Calu3 (cell line): ENCODE results near the gene BCO1. TPM values are rescaled to one million over a fixed set of nuclear protein-coding genes. Genes with fewer than 3 reads are reported as not detected.

ENCODE experiments used
- BruUV-seq: library from RNA; stranded (reverse); fragments of 400-500 nt; replicated peaks from 2 replicates; lab custom pipeline; 2021; lab: Mats Ljungman, UMichigan
- CTCF ChIA-PET: fragments of 300-600 bp; sonication (Branson Sonifier 250); formaldehyde crosslinking; loops from one replicate; lab custom pipeline; 2022; ENCODE audit warnings: antibody characterized with exemption; lab: Charles Lee
- DNase-seq: peaks from one replicate; pipeline ENCODE4 v3.0.0; 2022
- H3K27ac Mint-ChIP-seq: one replicate; pipeline ENCODE4 v1.8.0; 2022; ENCODE audit warnings: mixed read lengths; ENCODE audit not compliant: unreplicated experiment
- H3K27me3 Mint-ChIP-seq: one replicate; pipeline ENCODE4 v1.8.0; 2022; ENCODE audit warnings: mixed read lengths; ENCODE audit not compliant: unreplicated experiment
- H3K36me3 Mint-ChIP-seq: one replicate; pipeline ENCODE4 v1.8.0; 2022; ENCODE audit warnings: mild to moderate bottlenecking, moderate library complexity, mixed read lengths; ENCODE audit not compliant: insufficient read depth, unreplicated experiment
- H3K4me1 Mint-ChIP-seq: one replicate; pipeline ENCODE4 v1.8.0; 2022; ENCODE audit warnings: mild to moderate bottlenecking, low read depth, mixed read lengths; ENCODE audit not compliant: unreplicated experiment
- H3K4me3 Mint-ChIP-seq: one replicate; pipeline ENCODE4 v1.8.0; 2022; ENCODE audit warnings: mild to moderate bottlenecking, low read depth, moderate library complexity, mixed read lengths; ENCODE audit not compliant: unreplicated experiment
- H3K9me3 Mint-ChIP-seq: one replicate; pipeline ENCODE4 v1.8.0; 2022; ENCODE audit warnings: low read depth, mixed read lengths; ENCODE audit not compliant: unreplicated experiment
- intact Hi-C: fragments of 100-400 bp; cut with micrococcal nuclease; formaldehyde crosslinking; loops from one replicate; pipeline ENCODE4 v1.10.0; 2022; ENCODE audit not compliant: unreplicated experiment
- total RNA-seq: library from RNA; stranded (reverse); gene quantifications from 2 replicates; pipeline ENCODE4 v1.2.3, GENCODE V29; 2022
- TF ChIP-seq, protein P1 (sequence below): fragments of 200-600 bp; IDR thresholded peaks from one replicate; pipeline ENCODE4 v1.8.0; 2022; ENCODE audit warnings: antibody characterized with exemption; ENCODE audit not compliant: unreplicated experiment

The BCO1 gene
- total RNA-seq, 1 experiment from 2014 or later: 6.6 TPM

DNA sequence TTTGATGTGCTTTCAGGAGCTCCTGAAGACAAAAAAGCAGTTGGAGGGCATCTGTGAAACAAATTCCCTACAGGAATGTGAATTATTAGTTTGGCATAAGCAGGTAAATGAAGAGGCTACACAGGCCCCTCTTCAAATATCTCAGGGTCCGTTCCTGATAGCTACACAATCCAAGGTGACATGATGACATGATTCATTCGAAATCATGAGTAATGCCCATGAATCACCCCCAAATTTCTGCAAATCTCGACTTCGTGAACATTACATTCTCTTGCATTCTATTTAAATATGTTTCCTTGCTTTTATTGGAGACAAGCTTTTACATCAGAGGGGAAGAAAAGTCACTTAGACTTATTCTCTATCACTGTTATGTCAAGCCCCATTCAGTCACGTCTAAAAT, 98.6 kb downstream of the BCO1 start:
- no TSS peak for BruUV-seq
- DNase-seq: no peak
- TF ChIP-seq, protein P1, sequence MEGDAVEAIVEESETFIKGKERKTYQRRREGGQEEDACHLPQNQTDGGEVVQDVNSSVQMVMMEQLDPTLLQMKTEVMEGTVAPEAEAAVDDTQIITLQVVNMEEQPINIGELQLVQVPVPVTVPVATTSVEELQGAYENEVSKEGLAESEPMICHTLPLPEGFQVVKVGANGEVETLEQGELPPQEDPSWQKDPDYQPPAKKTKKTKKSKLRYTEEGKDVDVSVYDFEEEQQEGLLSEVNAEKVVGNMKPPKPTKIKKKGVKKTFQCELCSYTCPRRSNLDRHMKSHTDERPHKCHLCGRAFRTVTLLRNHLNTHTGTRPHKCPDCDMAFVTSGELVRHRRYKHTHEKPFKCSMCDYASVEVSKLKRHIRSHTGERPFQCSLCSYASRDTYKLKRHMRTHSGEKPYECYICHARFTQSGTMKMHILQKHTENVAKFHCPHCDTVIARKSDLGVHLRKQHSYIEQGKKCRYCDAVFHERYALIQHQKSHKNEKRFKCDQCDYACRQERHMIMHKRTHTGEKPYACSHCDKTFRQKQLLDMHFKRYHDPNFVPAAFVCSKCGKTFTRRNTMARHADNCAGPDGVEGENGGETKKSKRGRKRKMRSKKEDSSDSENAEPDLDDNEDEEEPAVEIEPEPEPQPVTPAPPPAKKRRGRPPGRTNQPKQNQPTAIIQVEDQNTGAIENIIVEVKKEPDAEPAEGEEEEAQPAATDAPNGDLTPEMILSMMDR: no peak
- H3K36me3 Mint-ChIP-seq: no peaks in the 10 kb centered on the region
- H3K27ac Mint-ChIP-seq: no peak overlapping the region
- H3K4me3 Mint-ChIP-seq: no peak overlapping the region
- H3K4me1 Mint-ChIP-seq: no peaks in the 10 kb centered on the region
- CTCF ChIA-PET: no interaction called here
- peaks cover 17% of the 10 kb centered on the region for H3K9me3 Mint-ChIP-seq
- no peaks in the 10 kb centered on the region for H3K27me3 Mint-ChIP-seq
- intact Hi-C loops: no loop called here

Other genes starting within 250 kb of the BCO1 start
- gene CMC2, start 231.8 kb upstream of the BCO1 start, total RNA-seq: 111 and 123 TPM in 2 replicates
- 72.2 and 81.5 TPM in 2 replicates for gene CENPN, start 231.5 kb upstream of the BCO1 start, total RNA-seq
- 61.3 and 64.3 TPM in 2 replicates for gene ATMIN, start 202.8 kb upstream of the BCO1 start, total RNA-seq
- gene C16orf46, start 161.5 kb upstream of the BCO1 start, total RNA-seq: 2.2 TPM in 1 of 2 replicates, not detected in the other
- gene GCSH, start 142.3 kb upstream of the BCO1 start, total RNA-seq: 85.2 and 109 TPM in 2 replicates
- gene GAN, start 76.3 kb downstream of the BCO1 start, total RNA-seq: 17.6 and 22.0 TPM in 2 replicates
- gene CMIP, start 206.1 kb downstream of the BCO1 start, total RNA-seq: 79.9 and 82.7 TPM in 2 replicates